Neural cell (in vitro differentiated cells): Measurements from ENCODE around the gene ATP8B2.

Experiments
- EP300 ChIP-seq: fragments of 450-650 bp; conservative IDR thresholded peaks from 2 replicates; pipeline ENCODE4 v1.6.1; 2014; ENCODE audit warnings: antibody characterized with exemption, mild to moderate bottlenecking, moderate library complexity; ENCODE audit not compliant: poor library complexity, severe bottlenecking
- EZH2 ChIP-seq: fragments of 200-600, 300-800 bp; shearing (Covaris generic), sonication (generic); IDR thresholded peaks from 2 replicates; pipeline ENCODE4 v1.6.1; 2014; ENCODE audit warnings: antibody characterized with exemption, low read length, borderline replicate concordance, mild to moderate bottlenecking; ENCODE audit not compliant: insufficient read depth, poor library complexity, severe bottlenecking
- RAD21 ChIP-seq: fragments of 450-650 bp; conservative IDR thresholded peaks from 2 replicates; pipeline ENCODE4 v1.6.1; 2014; ENCODE audit warnings: antibody characterized with exemption, mild to moderate bottlenecking, moderate library complexity
- SMC3 ChIP-seq: fragments of 450-650 bp; conservative IDR thresholded peaks from 2 replicates; pipeline ENCODE4 v1.6.1; 2014; ENCODE audit warnings: antibody characterized with exemption, mild to moderate bottlenecking, moderate library complexity; ENCODE audit not compliant: poor library complexity
- TAF1 ChIP-seq: IDR thresholded peaks from 2 replicates; pipeline ENCODE4 v1.6.1; 2012; ENCODE audit warnings: low read depth

DNA sequence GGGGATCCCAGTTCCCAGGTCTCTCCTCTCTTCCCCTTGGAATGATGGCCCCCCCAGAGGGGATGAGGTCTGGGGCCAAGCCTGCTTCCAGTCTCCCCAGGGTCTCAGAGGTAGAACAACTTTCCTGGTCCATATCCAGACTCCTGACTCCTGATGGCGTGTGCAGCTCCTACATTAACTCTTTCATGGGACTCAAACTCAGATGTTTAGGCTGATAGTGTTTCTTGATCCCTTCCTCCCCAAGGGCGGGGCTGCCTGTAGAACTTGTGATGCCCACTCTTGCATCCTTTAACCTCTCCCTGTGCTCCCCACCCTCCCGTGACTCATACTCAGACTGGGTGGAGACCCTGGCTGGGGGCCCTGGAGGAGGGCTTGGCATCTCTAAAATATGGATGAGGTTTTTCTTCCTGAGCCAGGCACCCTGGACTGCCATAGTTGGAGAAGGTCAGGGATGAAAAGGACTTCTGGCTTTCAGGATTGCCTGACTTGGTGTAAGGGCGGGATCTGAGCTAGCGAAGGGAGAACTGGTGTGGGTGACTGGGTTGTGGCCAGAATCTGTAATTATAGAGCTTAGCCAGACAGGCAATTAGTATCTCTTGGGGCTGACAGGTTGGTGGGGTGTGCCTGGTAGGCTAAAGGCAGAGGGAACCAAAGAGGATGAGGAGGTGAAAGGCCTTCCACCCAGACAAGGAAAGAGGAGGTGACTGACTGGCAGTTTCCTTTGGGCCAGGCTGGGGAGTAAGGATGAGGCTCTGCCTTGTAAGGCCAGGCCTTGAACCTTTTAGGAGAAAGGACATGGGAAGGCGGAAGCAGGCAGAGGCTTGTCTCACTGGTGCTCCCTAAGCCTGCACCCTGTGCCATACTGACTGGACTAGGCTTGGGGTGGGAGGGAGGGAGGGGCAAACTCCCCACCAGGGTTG, 1.5 kb downstream of the ATP8B2 start:
- no peak for TF ChIP-seq TAF1
- TF ChIP-seq EP300: no peak
- TF ChIP-seq RAD21: no peak
- TF ChIP-seq SMC3: no peak
- no peak for TF ChIP-seq EZH2
